ENCODE data around the gene RBPMS2.
A peak's percentile ranks its signal among the peaks of the same experiment; 100 is the strongest.

The RBPMS2 gene

GRCh38 chr15:64717130-64717529 is 58.3 kb downstream of the RBPMS2 start:
- DNase-seq, result peak in 1 of 6 experiments; percentile 45

- DNase-seq, result no peak
Observed at GRCh38 chr15:64716452-64716851, 58.9 kb downstream of the RBPMS2 start.

GRCh38 chr15:64713592-64713991 is 61.8 kb downstream of the RBPMS2 start:
- no peak for DNase-seq

GRCh38 chr15:64712353-64712752 is 63.0 kb downstream of the RBPMS2 start:
- no peak for DNase-seq

GRCh38 chr15:64710676-64711428 is 64.5 kb downstream of the RBPMS2 start:
- no peak for DNase-seq

- DNase-seq, result no peak
Observed at GRCh38 chr15:64706011-64706911, 69.1 kb downstream of the RBPMS2 start.

- no peak for DNase-seq
Observed at GRCh38 chr15:64705006-64705405, 70.4 kb downstream of the RBPMS2 start.

- DNase-seq, result no peak
Observed at GRCh38 chr15:64703632-64703959, 71.8 kb downstream of the RBPMS2 start.

- DNase-seq, result peak; percentile 79 to 92 (median 92)
Observed at GRCh38 chr15:64702816-64703631, 72.4 kb downstream of the RBPMS2 start.

- no peak for DNase-seq
Observed at GRCh38 chr15:64701482-64702184, 73.8 kb downstream of the RBPMS2 start.

- no peak for DNase-seq
Observed at GRCh38 chr15:64701051-64701450, 74.3 kb downstream of the RBPMS2 start.

GRCh38 chr15:64699751-64700388 is 75.5 kb downstream of the RBPMS2 start:
- no peak for DNase-seq

- no peak for DNase-seq
Observed at GRCh38 chr15:64698823-64699222, 76.6 kb downstream of the RBPMS2 start.

GRCh38 chr15:64697911-64698369 is 77.4 kb downstream of the RBPMS2 start:
- no peak for DNase-seq

GRCh38 chr15:64696481-64696880 is 78.9 kb downstream of the RBPMS2 start:
- DNase-seq, result no peak

- no peak for DNase-seq
Observed at GRCh38 chr15:64695561-64695992, 79.8 kb downstream of the RBPMS2 start.

GRCh38 chr15:64694816-64695215 is 80.6 kb downstream of the RBPMS2 start:
- no peak for DNase-seq

GRCh38 chr15:64693134-64693533 is 82.3 kb downstream of the RBPMS2 start:
- no peak for DNase-seq

GRCh38 chr15:64691896-64692565 is 83.4 kb downstream of the RBPMS2 start:
- no peak for DNase-seq

- DNase-seq, result no peak
Observed at GRCh38 chr15:64690578-64691296, 84.7 kb downstream of the RBPMS2 start.

- DNase-seq, result no peak
Observed at GRCh38 chr15:64690008-64690407, 85.4 kb downstream of the RBPMS2 start.
